C4-2B (cell line): ENCODE measurements around the gene SERPINA6.

Source experiments
- H3K27ac ChIP-seq: fragments of 450-650 bp; 2 replicates; pipeline ENCODE4 v1.5.1; 2017
- CTCF ChIP-seq: fragments of 450-650 bp; conservative IDR thresholded peaks from 2 replicates; pipeline ENCODE4 v1.5.1; 2017; ENCODE audit warnings: mild to moderate bottlenecking
- ZFX ChIP-seq: fragments of 450-650 bp; IDR thresholded peaks from 2 replicates; pipeline ENCODE4 v1.6.1; 2017

Gene SERPINA6

GRCh38 chr14:94366146-94366915 lies 43.2 kb upstream of the SERPINA6 start, which contains the start of gene SERPINA2:
Gene SERPINA2, minus strand, starts transcription at chr14:94366698.
- TF ChIP-seq CTCF (no peak), ZFX (no peak)
- H3K27ac ChIP-seq, result no peak within 1 kb of the TSS

GRCh38 chr14:94365624-94366023 lies 42.5 kb upstream of the SERPINA6 start:
- TF ChIP-seq CTCF (no peak), ZFX (no peak)
- no peak overlapping the region for H3K27ac ChIP-seq

- H3K27ac ChIP-seq, result no peak overlapping the region
- TF ChIP-seq ZFX, result no peak
- TF ChIP-seq CTCF, result no peak
Measured at GRCh38 chr14:94364964-94365363, 41.8 kb upstream of the SERPINA6 start.

- TF ChIP-seq ZFX (no peak), CTCF (no peak)
- no peak overlapping the region for H3K27ac ChIP-seq
Measured at GRCh38 chr14:94364037-94364436, 40.9 kb upstream of the SERPINA6 start.

GRCh38 chr14:94363151-94363624 lies 40.1 kb upstream of the SERPINA6 start:
- H3K27ac ChIP-seq, result no peak overlapping the region
- TF ChIP-seq CTCF (no peak), ZFX (no peak)

- TF ChIP-seq ZFX (no peak), CTCF (no peak)
Measured at GRCh38 chr14:94362614-94363133, 39.5 kb upstream of the SERPINA6 start.

GRCh38 chr14:94361682-94362081 lies 38.5 kb upstream of the SERPINA6 start:
- no peak overlapping the region for H3K27ac ChIP-seq
- TF ChIP-seq ZFX (no peak), CTCF (no peak)

More at GRCh38 chr14:94362614-94363133, 39.5 kb upstream of the SERPINA6 start:
- no peak overlapping the region for H3K27ac ChIP-seq
